H9 (cell line): ENCODE data around the gene TNXB. TPM values are rescaled to one million over a fixed set of nuclear protein-coding genes. Genes with fewer than 3 reads are reported as not detected.

Source experiments
- DNase-seq: peaks from one replicate; pipeline ENCODE4 v3.0.0-alpha.2; 2017
- H2AFZ ChIP-seq: one replicate; pipeline ENCODE4 v1.6.1; 2013; ENCODE audit warnings: mild to moderate bottlenecking, low read length, control low read depth, moderate library complexity
- H2AK5ac ChIP-seq: 2 replicates; pipeline ENCODE4 v1.6.1; 2013; ENCODE audit warnings: low read length, control low read depth, mixed read lengths; ENCODE audit not compliant: insufficient read length
- H2BK120ac ChIP-seq: one replicate; pipeline ENCODE4 v1.6.1; 2013; ENCODE audit warnings: low read depth, mild to moderate bottlenecking, low read length, control low read depth, inconsistent platforms; ENCODE audit not compliant: poor library complexity, severe bottlenecking
- H2BK12ac ChIP-seq: 2 replicates; pipeline ENCODE4 v1.6.1; 2013; ENCODE audit warnings: low read length, control low read depth, mixed read lengths, low read depth; ENCODE audit not compliant: insufficient read length
- H2BK15ac ChIP-seq: 2 replicates; pipeline ENCODE4 v1.6.1; 2013; ENCODE audit warnings: low read depth, low read length, control low read depth
- H2BK20ac ChIP-seq: one replicate; pipeline ENCODE4 v1.6.1; 2013; ENCODE audit warnings: low read depth, mild to moderate bottlenecking, low read length, control low read depth, inconsistent platforms; ENCODE audit not compliant: poor library complexity, severe bottlenecking
- H2BK5ac ChIP-seq: 2 replicates; pipeline ENCODE4 v1.6.1; 2013; ENCODE audit warnings: low read length, control low read depth, mixed read lengths; ENCODE audit not compliant: insufficient read length
- H3K14ac ChIP-seq: 2 replicates; pipeline ENCODE4 v1.6.1; 2013; ENCODE audit warnings: low read length, control low read depth; ENCODE audit not compliant: insufficient read depth
- H3K18ac ChIP-seq: 2 replicates; pipeline ENCODE4 v1.6.1; 2013; ENCODE audit warnings: low read depth, mild to moderate bottlenecking, mixed read lengths, low read length, control low read depth; ENCODE audit not compliant: insufficient read length
- H3K23ac ChIP-seq: 2 replicates; pipeline ENCODE4 v1.6.1; 2013; ENCODE audit warnings: low read length, control low read depth, mixed read lengths, low read depth; ENCODE audit not compliant: insufficient read length
- H3K23me2 ChIP-seq: 2 replicates; pipeline ENCODE4 v1.6.1; 2013; ENCODE audit warnings: low read depth, mild to moderate bottlenecking, mixed read lengths, low read length, control low read depth; ENCODE audit not compliant: insufficient read length, poor library complexity, severe bottlenecking
- H3K27ac ChIP-seq: 2 replicates; pipeline ENCODE4 v1.5.1; 2013; ENCODE audit warnings: low read length, control low read depth, mixed read lengths, low read depth; ENCODE audit not compliant: insufficient read length
- H3K27me3 ChIP-seq: 2 replicates; pipeline ENCODE4 v1.6.1; 2013; ENCODE audit warnings: low read length, control low read depth, inconsistent platforms; ENCODE audit not compliant: insufficient read depth
- H3K4ac ChIP-seq: 2 replicates; pipeline ENCODE4 v1.6.1; 2013; ENCODE audit warnings: low read depth, mild to moderate bottlenecking, control low read depth, inconsistent platforms, low read length, moderate library complexity
- H3K4me1 ChIP-seq: 2 replicates; pipeline ENCODE4 v1.6.1; 2013; ENCODE audit warnings: low read length, control low read depth, inconsistent platforms; ENCODE audit not compliant: insufficient read depth
- H3K4me2 ChIP-seq: 2 replicates; pipeline ENCODE4 v1.6.1; 2013; ENCODE audit warnings: low read length, control low read depth, mixed read lengths; ENCODE audit not compliant: insufficient read length, insufficient read depth
- H3K56ac ChIP-seq: 2 replicates; pipeline ENCODE4 v1.6.1; 2013; ENCODE audit warnings: low read depth, mild to moderate bottlenecking, mixed read lengths, low read length, control low read depth; ENCODE audit not compliant: insufficient read length
- H3K79me1 ChIP-seq: 2 replicates; pipeline ENCODE4 v1.6.1; 2013; ENCODE audit warnings: low read depth, mild to moderate bottlenecking, moderate library complexity, low read length, control low read depth, inconsistent platforms; ENCODE audit not compliant: insufficient read depth, poor library complexity, severe bottlenecking
- H3K79me2 ChIP-seq: 2 replicates; pipeline ENCODE4 v1.6.1; 2013; ENCODE audit warnings: low read length, control low read depth, inconsistent platforms; ENCODE audit not compliant: insufficient read depth
- H3K9ac ChIP-seq: 2 replicates; pipeline ENCODE4 v1.6.1; 2013; ENCODE audit warnings: low read length, control low read depth, mixed read lengths; ENCODE audit not compliant: insufficient read length; ENCODE audit errors: extremely low read depth
- H3K9me3 ChIP-seq: one replicate; pipeline ENCODE4 v1.6.1; 2013; ENCODE audit warnings: low read depth, low read length, inconsistent platforms; ENCODE audit not compliant: control insufficient read depth
- H3T11ph ChIP-seq: one replicate; pipeline ENCODE4 v1.6.1; 2013; ENCODE audit warnings: mild to moderate bottlenecking, low read length, control low read depth, inconsistent platforms
- H4K20me1 ChIP-seq: one replicate; pipeline ENCODE4 v1.6.1; 2013; ENCODE audit not compliant: control insufficient read depth, insufficient read length, insufficient read depth
- H4K5ac ChIP-seq: 2 replicates; pipeline ENCODE4 v1.6.1; 2013; ENCODE audit warnings: low read depth, mild to moderate bottlenecking, mixed read lengths, low read length, control low read depth; ENCODE audit not compliant: insufficient read length
- H4K8ac ChIP-seq: replicated peaks from 2 replicates; pipeline ENCODE4 v1.6.1; 2013; ENCODE audit warnings: low read length, control low read depth, mixed read lengths, low read depth; ENCODE audit not compliant: insufficient read length
- H4K91ac ChIP-seq: 2 replicates; pipeline ENCODE4 v1.6.1; 2013; ENCODE audit warnings: low read depth, mild to moderate bottlenecking, moderate library complexity, mixed read lengths, low read length, control low read depth; ENCODE audit not compliant: insufficient read length
- H3K27ac Mint-ChIP-seq, 3 experiments: 2 replicates in 2 of 3; 3 replicates in 1 of 3; pipeline ENCODE4 v1.8.0; 2020 to 2021; ENCODE audit warnings: mixed read lengths in 3 of 3, mild to moderate bottlenecking in 1 of 3, moderate library complexity in 1 of 3
- H3K27me3 Mint-ChIP-seq: 2 replicates; pipeline ENCODE4 v1.8.0; 2021; ENCODE audit warnings: low read depth, mild to moderate bottlenecking, moderate library complexity, mixed read lengths
- H3K36me3 Mint-ChIP-seq, 3 experiments: 2 replicates in 2 of 3; 3 replicates in 1 of 3; pipeline ENCODE4 v1.8.0; 2020 to 2021; ENCODE audit warnings: low read depth in 3 of 3, mixed read lengths in 3 of 3; ENCODE audit not compliant: insufficient read depth in 1 of 3
- H3K4me1 Mint-ChIP-seq, 2 experiments: 2 replicates each; pipeline ENCODE4 v1.8.0; 2020; ENCODE audit warnings: mixed read lengths in 2 of 2
- H3K4me3 Mint-ChIP-seq, 2 experiments: 2 replicates in 1 of 2; 3 replicates in 1 of 2; pipeline ENCODE4 v1.8.0; 2020 to 2021; ENCODE audit warnings: mild to moderate bottlenecking in 2 of 2, mixed read lengths in 2 of 2, moderate library complexity in 1 of 2
- H3K9me3 Mint-ChIP-seq, 2 experiments: 2 replicates in 1 of 2; 3 replicates in 1 of 2; pipeline ENCODE4 v1.8.0; 2020; ENCODE audit warnings: mild to moderate bottlenecking in 2 of 2, mixed read lengths in 2 of 2, moderate library complexity in 1 of 2
- WGBS: extraction: QIAGEN DNeasy Blood & Tissue Kit; methylation state at CpG from one replicate; pipeline ENCODE4 v1.1.7; 2013; ENCODE audit warnings: missing lambda C conversion rate, low lambda C conversion rate, mixed read lengths; ENCODE audit not compliant: insufficient read length; ENCODE audit errors: extremely low coverage; 5-methylcytosine and 5-hydroxymethylcytosine counted together
- total RNA-seq: library from RNA; stranded (reverse); gene quantifications from 2 replicates; pipeline ENCODE4 v1.2.1, GENCODE V29; 2021
- TF ChIP-seq, protein P1 (sequence below): fragments of 200-600 bp; sonication (generic); conservative IDR thresholded peaks from 3 replicates; pipeline ENCODE4 v1.8.0; 2021; ENCODE audit warnings: antibody characterized with exemption, mild to moderate bottlenecking

The TNXB gene
- total RNA-seq, 1 experiment from 2014 or later: 5.0 TPM

- no peak overlapping the region for H2AK5ac ChIP-seq
- no peak for DNase-seq
- H3K4me2 ChIP-seq: no peak overlapping the region
- no peak overlapping the region for H2BK12ac ChIP-seq
- no peak overlapping the region for H3T11ph ChIP-seq
- H4K8ac ChIP-seq: no peak overlapping the region
- H3K9me3 Mint-ChIP-seq: no peaks in the 10 kb centered on the region
- peaks cover 0 to 5% (median 0%) of the 10 kb centered on the region in 3 experiments; a peak in 4 of 7 replicates for H3K36me3 Mint-ChIP-seq
- no peak overlapping the region for H3K14ac ChIP-seq
- H3K4me1 Mint-ChIP-seq: peaks cover 22 to 35% of the 10 kb centered on the region in 2 experiments
- no peak overlapping the region for H3K4ac ChIP-seq
- H2BK15ac ChIP-seq: no peak overlapping the region
- H3K27ac ChIP-seq: no peak overlapping the region
- H2BK20ac ChIP-seq: no peak overlapping the region
- no peak overlapping the region for H2BK120ac ChIP-seq
- no peak overlapping the region for H3K56ac ChIP-seq
- no CpG with 5 or more reads among the region's 14 CpGs for WGBS
- no peak overlapping the region for H2AFZ ChIP-seq
- H3K4me3 Mint-ChIP-seq: no peak overlapping the region; a peak in 2 of 5 replicates
- no peak overlapping the region for H4K91ac ChIP-seq
- no peaks in the 10 kb centered on the region for H3K4me1 ChIP-seq
- H3K23me2 ChIP-seq: peaks cover 3% of the 10 kb centered on the region
- TF ChIP-seq, protein P1, sequence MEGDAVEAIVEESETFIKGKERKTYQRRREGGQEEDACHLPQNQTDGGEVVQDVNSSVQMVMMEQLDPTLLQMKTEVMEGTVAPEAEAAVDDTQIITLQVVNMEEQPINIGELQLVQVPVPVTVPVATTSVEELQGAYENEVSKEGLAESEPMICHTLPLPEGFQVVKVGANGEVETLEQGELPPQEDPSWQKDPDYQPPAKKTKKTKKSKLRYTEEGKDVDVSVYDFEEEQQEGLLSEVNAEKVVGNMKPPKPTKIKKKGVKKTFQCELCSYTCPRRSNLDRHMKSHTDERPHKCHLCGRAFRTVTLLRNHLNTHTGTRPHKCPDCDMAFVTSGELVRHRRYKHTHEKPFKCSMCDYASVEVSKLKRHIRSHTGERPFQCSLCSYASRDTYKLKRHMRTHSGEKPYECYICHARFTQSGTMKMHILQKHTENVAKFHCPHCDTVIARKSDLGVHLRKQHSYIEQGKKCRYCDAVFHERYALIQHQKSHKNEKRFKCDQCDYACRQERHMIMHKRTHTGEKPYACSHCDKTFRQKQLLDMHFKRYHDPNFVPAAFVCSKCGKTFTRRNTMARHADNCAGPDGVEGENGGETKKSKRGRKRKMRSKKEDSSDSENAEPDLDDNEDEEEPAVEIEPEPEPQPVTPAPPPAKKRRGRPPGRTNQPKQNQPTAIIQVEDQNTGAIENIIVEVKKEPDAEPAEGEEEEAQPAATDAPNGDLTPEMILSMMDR: no peak
- H3K9ac ChIP-seq: no peak overlapping the region
- H3K18ac ChIP-seq: no peak overlapping the region
- H2BK5ac ChIP-seq: no peak overlapping the region
- no peaks in the 10 kb centered on the region for H3K27me3 ChIP-seq
- H4K5ac ChIP-seq: no peak overlapping the region
- H3K27me3 Mint-ChIP-seq: peaks cover 7% of the 10 kb centered on the region
- no peak overlapping the region for H3K23ac ChIP-seq
- no peaks in the 10 kb centered on the region for H3K9me3 ChIP-seq
- no peaks in the 10 kb centered on the region for H4K20me1 ChIP-seq
- H3K27ac Mint-ChIP-seq: no peak overlapping the region
- no peaks in the 10 kb centered on the region for H3K79me1 ChIP-seq
- H3K79me2 ChIP-seq: no peaks in the 10 kb centered on the region
Observed at GRCh38 chr6:32131439-32131948, 22.4 kb upstream of the TNXB start.
